GM21423 (cell line): ENCODE measurements around the gene CTXN1.
"Not testable (repeated sequence)": the region's sequence is repeated elsewhere in the genome, so short reads cannot be mapped to it uniquely, and the experiment has no call there.

Experiments used
- ATAC-seq: cut with Tn5 transposase; IDR thresholded peaks from one replicate; pipeline ENCODE4 v1.9.1; 2021; ENCODE audit warnings: mild to moderate bottlenecking, moderate library complexity; ENCODE audit not compliant: unreplicated experiment

The CTXN1 gene

DNA sequence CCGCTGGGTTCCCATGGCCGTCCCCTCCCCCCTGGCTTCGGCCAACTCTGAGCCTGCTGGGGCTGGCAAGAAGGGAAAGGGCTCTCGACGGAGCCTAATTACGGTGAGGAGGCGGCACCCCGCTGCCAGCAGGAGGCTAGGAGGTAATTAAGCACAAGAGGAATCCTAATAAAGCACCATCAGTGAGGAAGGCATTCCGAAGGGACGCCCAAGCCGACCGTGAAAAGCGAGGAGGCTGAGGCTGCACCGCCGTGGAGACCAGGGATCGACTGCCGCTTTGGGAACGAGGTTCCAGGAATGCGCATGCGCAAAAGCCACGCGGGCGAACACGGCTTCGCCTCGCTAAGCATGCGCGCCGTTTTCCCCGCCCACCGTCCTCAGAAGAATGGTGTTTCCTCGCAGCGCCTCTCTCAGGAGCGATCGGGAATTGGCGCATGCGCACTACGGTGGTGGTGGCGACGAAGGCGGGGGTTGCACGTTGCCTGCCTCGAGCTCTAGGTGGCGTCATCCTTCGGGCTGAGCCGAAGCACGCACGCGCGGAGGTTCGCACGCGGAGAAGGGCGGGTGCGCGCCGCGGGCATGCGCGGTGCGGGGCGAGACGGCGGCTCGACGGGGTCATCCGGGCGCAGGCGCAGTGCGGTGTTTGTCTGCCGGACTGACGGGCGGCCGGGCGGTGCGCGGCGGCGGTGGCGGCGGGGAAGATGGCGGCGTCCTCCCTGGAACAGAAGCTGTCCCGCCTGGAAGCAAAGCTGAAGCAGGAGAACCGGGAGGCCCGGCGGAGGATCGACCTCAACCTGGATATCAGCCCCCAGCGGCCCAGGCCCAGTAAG lies 22.5 kb downstream of the CTXN1 start, which contains the start of gene MAP2K7:
Gene MAP2K7, plus strand, starts transcription at position 634 of the 830 bp plus-strand sequence. Its CDS starts 68 bp downstream, at position 702.
- ATAC-seq = peak; percentile 83

DNA sequence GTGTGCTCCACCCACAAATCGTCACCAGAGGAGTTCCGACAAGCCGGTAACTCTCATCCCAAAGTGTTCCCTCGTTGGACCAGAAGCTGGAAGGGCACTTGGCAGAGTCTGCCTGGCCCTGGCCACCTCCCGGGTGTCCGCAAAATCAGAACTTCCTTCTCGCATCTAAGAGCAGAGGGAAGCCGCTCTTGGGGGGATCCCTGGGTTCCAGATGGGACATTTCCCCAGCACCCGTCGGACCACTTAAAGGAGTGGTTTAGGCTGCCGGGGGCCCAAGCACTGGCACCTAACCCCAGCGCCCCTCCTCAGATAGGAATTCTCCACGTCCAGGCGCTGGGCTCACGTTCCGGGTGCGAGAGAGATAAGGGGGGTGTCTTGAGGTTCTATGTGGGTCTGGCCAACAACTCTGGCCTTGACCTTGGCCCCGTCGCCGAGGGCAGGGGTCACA lies 23.1 kb downstream of the CTXN1 start:
- ATAC-seq = no peak

DNA sequence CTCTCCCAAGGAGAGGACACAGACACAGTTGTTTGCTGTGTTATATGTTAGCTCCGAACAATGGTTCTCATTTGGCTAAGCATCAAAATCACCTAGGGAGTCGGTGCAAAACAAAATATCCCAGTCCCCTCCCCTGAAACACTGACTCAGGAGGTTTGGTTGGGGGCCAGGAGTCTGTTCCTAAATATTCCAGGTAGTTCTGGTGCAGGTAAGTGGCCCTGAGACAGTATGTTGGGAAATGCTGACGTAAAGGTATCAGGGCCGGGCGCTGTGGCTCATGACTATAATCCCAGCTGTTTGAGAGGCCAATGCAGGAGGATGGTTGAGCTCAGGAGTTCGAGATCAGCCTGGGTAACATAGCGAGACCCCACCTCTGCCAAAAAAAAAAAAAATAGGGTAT lies 24.6 kb downstream of the CTXN1 start:
- no peak for ATAC-seq

DNA sequence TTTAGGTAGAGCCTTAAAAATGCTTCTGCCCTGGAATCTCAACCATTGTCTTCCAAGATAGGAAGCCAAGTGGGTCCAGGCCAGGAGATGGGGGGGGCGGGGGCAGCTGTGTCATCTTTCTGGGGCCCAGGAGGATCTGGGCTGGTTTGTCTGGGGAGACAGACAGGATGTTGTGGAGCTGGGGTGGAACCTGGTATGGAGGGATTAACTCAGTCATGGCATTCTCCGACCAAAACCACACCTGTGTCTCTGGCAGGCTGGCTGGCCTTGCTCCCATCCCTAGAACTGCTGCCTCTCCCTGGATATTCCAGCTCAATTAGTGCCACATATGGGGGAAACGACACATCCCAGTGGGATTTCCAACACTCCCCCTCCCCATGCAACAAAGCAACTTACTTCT lies 25.0 kb downstream of the CTXN1 start:
- ATAC-seq = no peak

DNA sequence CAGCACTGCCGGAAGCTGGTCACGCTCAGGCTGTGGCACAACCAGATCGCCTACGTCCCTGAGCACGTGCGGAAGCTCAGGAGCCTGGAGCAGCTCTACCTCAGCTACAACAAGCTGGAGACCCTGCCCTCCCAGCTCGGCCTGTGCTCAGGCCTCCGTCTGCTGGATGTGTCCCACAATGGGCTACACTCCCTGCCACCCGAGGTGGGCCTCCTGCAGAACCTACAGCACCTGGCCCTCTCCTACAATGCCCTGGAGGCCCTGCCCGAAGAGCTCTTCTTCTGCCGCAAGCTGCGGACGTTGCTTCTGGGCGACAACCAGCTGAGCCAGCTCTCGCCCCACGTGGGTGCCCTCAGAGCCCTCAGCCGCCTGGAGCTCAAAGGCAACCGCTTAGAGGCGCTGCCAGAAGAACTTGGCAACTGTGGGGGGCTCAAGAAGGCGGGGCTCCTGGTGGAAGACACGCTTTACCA lies 25.5 kb downstream of the CTXN1 start:
- no peak for ATAC-seq

DNA sequence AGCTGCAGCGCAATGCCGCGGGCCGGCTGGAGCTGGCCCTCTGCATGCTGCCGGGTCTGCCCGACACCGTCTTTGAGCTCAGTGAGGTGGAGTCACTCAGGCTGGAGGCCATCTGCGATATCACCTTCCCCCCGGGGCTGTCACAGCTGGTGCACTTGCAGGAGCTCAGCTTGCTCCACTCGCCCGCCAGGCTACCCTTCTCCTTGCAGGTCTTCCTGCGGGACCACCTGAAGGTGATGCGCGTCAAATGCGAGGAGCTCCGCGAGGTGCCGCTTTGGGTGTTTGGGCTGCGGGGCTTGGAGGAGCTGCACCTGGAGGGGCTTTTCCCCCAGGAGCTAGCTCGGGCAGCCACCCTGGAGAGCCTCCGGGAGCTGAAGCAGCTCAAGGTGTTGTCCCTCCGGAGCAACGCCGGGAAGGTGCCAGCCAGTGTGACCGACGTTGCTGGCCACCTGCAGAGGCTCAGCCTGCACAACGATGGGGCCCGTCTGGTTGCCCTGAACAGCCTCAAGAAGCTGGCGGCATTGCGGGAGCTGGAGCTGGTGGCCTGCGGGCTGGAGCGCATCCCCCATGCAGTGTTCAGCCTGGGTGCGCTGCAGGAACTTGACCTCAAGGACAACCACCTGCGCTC lies 26.1 kb downstream of the CTXN1 start:
- no peak for ATAC-seq

DNA sequence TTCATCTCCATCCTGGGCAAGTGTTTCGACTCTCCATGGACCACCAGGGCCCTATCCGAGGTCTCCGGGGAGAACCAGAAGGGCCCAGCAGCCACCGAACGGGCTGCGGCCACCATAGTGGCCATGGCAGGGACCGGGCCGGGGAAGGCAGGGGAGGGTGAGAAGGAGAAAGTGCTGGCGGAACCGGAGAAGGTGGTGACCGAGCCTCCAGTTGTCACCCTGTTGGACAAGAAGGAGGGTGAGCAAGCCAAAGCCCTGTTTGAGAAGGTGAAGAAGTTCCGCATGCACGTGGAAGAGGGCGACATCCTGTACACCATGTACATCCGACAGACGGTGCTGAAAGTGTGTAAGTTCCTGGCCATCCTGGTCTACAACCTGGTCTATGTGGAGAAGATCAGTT lies 27.0 kb downstream of the CTXN1 start:
- ATAC-seq = no peak

DNA sequence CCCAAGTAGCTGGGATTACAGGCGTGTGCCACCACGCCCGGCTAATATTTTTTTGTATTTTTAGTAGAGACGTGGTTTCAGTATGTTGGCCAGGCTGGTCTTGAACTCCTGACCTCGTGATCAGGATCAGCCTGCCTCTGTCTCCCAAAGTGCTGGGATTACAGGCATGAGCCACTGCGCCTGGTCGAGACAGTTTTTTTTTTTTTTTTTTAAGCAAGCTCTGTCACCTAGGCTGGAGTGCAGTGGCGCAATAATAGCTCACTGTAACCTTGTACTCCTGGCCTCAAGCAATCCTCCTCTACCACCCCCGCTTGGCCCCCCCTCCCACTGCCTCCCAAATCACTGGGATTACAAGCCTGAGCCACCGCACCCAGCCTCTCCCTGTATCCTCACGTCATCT lies 28.6 kb downstream of the CTXN1 start:
- ATAC-seq = no peak

DNA sequence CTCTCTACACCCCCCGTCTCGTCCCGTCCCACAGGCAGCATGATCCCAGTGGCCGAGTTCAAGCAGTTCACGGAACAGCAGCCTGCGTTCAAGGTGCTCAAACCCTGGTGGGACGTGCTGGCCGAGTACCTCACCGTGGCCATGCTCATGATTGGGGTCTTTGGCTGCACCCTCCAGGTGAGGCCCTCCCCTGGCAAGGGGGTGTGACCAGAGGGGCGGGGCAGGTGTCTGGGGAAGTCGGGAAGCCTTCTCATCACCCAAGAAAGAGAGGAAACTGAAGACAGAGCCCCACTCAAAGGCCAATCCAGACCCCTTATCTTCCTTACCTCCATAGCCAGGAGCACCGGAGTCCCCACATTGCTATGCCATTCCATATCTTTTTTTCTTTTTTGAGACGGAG lies 30.4 kb downstream of the CTXN1 start:
- no peak for ATAC-seq

DNA sequence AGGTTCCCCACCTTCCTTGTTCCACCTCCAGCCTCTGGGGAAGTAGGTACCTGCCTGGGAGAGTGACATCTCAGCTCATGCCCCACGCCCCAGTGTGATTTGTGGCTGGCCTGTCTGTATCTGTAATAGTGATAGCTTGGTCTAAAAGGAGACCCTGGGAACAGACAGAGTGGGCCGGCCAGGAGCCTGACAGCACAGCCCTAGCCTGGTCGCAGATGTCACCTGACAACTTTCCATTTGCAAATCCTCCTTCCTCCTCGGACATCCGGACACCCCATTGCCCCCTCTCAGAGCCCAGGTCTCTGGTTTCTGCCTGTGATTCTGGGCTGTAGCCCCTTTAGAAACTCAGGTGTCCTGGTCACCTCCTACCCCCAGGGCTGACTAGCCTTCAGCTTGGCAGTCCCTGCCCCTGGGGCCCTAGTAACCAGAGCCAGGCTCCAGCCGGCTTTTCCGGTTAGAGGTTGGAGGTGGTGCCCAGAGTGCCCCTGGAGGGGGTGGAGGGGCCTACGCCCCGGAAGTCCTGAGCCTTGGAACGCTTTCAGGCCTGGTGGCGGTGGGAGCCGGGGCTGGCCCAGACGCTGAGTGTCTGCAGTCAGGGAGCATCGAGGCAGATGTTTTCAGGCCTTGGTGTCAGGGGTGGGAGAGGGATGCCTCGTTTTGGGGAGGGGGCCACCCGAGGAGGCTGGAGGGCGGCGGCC lies 31.2 kb downstream of the CTXN1 start:
- ATAC-seq = no peak

DNA sequence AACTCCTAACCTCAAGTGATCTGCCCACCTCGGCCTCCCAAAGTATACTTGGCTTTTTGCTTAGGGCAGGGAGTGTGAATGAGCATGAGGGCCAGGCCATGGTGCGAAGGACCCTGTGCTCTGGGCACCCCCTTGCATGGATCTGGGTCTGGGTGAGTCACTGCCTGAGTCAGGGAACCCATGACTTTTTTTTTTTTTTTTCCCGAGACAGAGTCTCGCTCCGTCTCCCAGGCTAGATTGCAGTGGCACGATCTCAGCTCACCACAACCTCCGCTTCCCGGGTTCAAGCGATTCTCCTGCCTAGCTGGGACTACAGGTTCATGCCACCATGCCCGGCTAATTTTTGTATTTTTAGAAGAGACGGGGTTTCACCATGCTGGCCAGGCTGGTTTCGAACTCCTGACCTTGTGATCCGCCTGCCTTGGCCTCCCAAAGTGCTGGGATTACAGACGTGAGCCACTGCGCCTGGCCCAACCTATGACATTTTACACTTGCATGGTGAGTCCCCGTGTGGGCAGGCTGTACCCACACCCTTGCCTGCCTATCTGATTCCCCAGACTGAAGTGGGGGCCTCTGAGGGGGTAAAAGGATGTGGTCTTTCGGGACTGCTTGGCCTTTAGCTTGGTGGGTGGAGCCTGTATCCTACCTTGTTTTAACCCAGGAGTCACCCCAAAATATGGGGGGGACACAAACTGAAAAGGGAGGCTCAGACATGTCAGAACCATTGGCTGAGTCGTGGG lies 32.4 kb downstream of the CTXN1 start:
- not testable (repeated sequence) for ATAC-seq

DNA sequence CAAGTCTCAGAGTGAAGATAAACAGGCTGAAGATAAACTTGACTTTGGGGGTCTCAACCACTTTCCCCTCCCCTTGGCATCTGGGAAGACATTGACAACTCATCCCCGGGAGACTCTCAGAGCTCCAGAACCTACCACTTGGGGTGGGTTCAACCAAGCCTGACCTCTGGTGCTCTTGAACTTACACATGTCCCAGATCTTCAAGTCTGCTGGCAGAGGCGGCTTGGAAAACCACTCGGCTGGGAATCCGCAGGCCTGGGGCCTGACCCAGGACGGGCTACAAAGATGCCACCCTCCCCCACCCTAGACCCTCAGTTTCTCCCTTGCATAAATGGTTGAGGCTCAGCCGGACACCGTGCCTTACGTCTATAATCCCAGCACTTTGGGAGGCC lies 37.1 kb downstream of the CTXN1 start:
- no peak for ATAC-seq

DNA sequence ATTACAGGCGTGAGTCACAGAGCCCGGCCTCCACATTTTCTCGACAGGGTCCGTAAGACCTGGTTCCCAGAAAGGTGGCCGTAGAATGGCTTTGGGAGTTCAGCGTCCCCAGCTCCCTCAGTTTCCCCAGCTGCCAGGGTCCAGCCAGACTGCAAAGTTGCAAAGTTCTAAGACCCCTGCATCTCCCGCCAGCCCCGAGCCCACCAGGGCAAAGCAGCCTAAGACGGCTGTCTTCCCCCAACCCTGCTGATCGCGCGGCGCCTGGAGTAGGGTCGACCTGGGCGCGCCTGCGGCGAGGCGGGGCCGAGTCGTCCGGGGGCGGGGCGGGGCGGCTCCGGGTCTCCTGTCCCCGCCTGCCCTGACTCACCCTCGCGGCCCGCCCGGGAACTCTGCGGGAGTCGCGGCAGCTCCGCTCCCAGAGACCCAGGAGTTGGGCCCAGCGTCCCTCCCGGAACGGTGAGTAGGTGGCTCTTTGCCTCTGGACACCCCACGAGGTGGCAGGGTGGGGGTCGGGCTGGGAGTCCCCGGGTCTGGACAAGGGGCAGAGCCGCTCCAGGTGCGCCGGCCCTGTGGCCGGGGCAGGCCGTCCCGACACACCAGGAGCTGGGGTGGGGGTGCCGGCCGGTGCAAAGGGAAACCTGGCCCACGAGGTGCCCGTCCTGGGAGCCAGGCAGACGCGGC lies 37.6 kb downstream of the CTXN1 start, which contains the start of gene LRRC8E:
Gene LRRC8E, plus strand, starts transcription at position 366 of the 681 bp plus-strand sequence. CDS start 7,094 bp downstream, outside the sequence.
- no peak for ATAC-seq

DNA sequence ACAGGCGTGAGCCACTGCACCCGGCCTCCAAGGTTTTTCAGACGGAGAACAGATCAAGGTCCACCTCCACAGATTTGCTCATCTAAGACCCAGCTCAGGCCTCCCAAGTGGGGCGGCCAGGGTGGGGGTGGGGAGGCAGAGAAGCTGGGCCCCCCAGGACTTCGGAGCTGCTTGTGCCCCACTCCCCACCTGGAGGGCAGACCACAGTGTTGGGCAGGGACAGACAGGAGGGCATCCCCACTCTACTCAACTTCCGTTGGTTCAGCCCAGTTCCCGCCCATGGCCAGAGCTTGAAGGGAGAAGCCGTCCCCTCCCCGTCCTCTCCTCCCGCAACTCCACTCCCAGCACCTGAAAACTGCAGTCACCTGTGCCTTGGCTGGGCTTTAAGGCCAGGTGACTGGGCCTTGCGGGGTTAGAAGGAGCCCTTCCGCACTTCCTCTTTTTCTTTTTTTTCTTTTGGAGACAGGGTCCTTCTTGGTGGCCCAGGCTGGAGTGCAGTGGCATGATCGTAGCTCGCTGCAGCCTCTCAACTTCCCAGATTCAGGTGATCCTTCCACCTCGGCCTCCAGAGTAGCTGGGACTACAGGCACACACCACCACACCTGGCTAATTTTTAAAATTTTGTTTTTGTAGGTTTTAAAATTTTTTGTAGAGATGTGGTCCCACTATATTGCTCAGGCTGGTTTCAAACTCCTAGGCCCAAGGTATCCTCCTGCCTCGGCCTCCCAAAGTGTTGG lies 38.4 kb downstream of the CTXN1 start:
- no peak for ATAC-seq

DNA sequence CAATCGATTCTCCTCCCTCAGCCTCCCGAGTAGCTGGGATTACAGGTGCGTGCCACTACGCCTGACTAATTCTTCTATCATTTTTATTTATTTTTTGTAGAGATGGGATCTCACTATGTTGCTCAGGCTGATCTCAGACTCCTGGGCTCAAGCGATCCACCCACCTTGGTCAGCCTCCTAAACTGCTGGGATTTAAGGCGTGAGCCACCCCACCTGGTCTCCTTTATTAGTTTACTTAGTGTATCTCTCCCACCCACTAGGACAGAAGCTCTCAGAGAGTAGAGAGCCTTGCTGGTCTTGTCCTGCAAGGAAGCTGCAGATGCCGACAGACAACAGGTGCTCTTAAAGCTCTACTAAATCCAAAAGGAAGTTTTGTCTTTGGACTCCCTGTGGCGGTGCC lies 40.1 kb downstream of the CTXN1 start:
- ATAC-seq = no peak

DNA sequence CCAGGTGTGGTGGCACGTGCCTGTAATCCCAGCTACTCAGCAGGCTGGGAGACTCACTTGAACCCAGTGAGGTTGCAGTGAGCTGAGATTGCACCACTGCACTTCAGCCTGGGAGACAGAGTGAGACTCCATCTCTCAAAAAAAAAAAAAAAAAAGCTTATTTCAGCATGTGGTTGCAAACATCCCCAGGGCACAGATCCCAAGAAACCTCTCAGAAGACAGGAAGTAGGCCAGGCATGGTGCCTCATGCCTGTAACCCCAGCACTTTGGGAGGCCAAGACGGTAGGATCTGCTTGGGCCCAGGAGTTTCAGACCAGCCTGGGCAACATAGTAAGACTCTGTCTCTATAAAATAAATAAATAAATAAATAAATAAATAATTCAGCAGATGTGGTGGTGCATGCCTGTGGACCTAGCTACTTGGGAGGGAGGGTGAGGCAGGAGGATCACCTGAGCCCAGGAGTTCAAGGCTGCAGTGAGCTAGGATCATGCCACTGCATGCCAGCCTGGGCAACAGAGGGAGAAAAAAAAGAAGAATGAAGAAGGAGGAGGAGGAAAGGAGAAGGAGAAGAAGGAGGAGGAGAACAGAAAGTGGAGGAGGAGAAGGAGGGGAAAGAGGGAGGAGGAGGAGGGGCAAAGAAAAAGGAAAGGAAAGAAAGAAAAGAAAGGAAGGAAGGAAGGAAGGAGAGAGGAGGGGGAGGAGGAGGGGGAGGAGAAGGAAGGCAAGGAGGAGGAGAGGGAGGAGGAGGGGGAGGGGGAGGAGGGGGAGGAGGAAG lies 42.0 kb downstream of the CTXN1 start:
- no peak for ATAC-seq

DNA sequence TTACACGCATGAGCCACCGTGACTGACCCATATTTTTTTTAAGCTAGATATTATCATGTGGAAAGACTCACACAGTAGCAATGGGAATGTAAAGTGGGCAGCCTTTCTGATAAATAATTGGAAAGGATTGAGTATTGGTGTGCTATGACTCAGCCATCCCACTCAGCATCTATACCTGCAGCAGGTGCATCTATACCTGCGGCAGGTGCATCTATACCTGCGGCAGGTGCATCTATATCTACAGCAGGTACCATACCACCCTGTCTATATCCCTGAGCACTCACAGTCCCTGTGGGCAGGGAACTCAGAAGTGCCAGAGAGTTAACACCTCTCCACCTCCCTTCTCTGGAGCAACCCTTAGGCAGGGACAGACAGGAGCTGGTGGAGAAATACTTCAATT lies 42.8 kb downstream of the CTXN1 start:
- ATAC-seq = no peak

DNA sequence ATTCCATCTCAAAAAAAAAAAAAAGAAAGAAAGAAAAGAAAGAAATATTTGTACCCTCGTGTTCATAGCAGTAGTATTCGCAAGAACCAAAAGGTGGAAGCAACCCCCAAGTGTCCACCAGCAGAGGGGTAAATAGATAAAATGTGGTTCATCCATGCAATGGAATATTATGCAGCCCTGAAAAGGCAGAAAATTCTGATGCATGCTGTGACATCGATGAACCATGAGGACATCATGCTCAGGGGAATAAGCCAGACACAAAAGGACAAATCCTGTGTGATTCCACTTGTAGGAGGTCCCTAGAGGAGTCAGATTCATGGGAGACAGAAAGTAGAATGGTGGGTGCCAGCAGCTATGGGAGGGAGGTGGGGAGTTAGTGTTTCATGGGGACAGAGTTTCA lies 44.0 kb downstream of the CTXN1 start:
- no peak for ATAC-seq

DNA sequence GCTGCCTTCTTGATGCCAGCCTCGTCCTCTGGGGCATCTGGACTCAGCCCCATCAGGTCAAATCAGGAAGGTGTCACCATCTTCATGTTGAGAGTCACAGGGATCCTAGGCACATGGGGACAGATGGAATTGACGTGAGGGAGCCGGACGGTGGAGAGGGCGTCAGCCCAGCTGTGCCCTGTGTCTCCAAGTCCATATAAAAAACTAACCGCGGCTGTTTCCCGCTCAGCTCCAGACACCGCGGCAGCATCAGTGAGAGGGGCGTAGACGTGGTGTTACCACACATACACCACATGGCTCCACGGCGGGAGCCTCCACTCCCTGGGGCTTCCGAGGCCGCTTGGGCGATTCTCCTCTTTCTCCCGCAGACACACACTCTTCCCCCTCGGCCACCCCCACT lies 46.1 kb downstream of the CTXN1 start:
- ATAC-seq = no peak
